Activated naive CD4-positive, alpha-beta T cell treated with anti-CD3 and anti-CD28 coated beads, Interleukin-2, amount 50 U/mL, for 72 hours (primary cell): Measurements from ENCODE around the gene HOXA4. TPM values are rescaled to one million over a fixed set of nuclear protein-coding genes. Genes with fewer than 3 reads are reported as not detected.

Experiments used
- ATAC-seq, 2 donors: fragments of 150-1000 bp; cut with Tn5 transposase; 2 replicates each; pipeline ENCODE4 v1.10.0; 2021; ENCODE audit warnings: mild to moderate bottlenecking in 2 of 2, moderate library complexity in 2 of 2
- DNase-seq, 2 donors: peaks; one replicate each; pipeline ENCODE4 v3.0.0; 2021 to 2022; ENCODE audit warnings: low spot score in 2 of 2
- H3K27ac Mint-ChIP-seq, 2 donors: one replicate each; pipeline ENCODE4 v1.8.0; 2022; ENCODE audit warnings: mild to moderate bottlenecking in 2 of 2, mixed read lengths in 2 of 2
- H3K36me3 Mint-ChIP-seq, 2 donors: one replicate each; pipeline ENCODE4 v1.8.0; 2022; ENCODE audit warnings: mixed read lengths in 2 of 2
- H3K9me3 Mint-ChIP-seq, 2 donors: one replicate each; pipeline ENCODE4 v1.8.0; 2022; ENCODE audit warnings: mixed read lengths in 2 of 2
- total RNA-seq, 2 donors: library from RNA; stranded (reverse); gene quantifications; one replicate each; pipeline ENCODE4 v1.2.3, GENCODE V29; 2022

The HOXA4 gene
- total RNA-seq, 2 donors from 2014 or later = 0.59 TPM; not detected in 1

- DNase-seq = no peak
- H3K36me3 Mint-ChIP-seq = peaks cover 0 to 12% of the 10 kb centered on the region in 2 donors
- no peak for ATAC-seq
- H3K9me3 Mint-ChIP-seq = no peaks in the 10 kb centered on the region
- H3K27ac Mint-ChIP-seq = no peak overlapping the region
Measured at GRCh38 chr7:27143950-27144780, 13.6 kb upstream of the HOXA4 start.

- ATAC-seq = peak; percentile 37 to 41
- Mint-ChIP-seq H3K27ac (no peak within 1 kb of the TSS), H3K36me3 (peaks cover 0 to 9% of the 10 kb centered on the region in 2 donors), H3K9me3 (no peaks in the 10 kb centered on the region)
- DNase-seq = no peak
Measured at GRCh38 chr7:27143023-27143949, 12.7 kb upstream of the HOXA4 start, which contains the start of gene HOXA5. Gene HOXA5, minus strand, starts transcription at chr7:27143681. Its CDS starts 74 bp downstream, at chr7:27143607.

GRCh38 chr7:27142580-27143022 lies 12.0 kb upstream of the HOXA4 start:
- Mint-ChIP-seq H3K36me3 (peaks cover 0 to 5% of the 10 kb centered on the region in 2 donors), H3K27ac (no peak overlapping the region), H3K9me3 (no peaks in the 10 kb centered on the region)
- DNase-seq = no peak
- ATAC-seq = no peak

- no peaks in the 10 kb centered on the region for H3K9me3 Mint-ChIP-seq
- H3K27ac Mint-ChIP-seq = no peak overlapping the region
- ATAC-seq = no peak
- peaks cover 0 to 5% of the 10 kb centered on the region in 2 donors for H3K36me3 Mint-ChIP-seq
- DNase-seq = no peak
Measured at GRCh38 chr7:27141923-27142579, 11.5 kb upstream of the HOXA4 start.

GRCh38 chr7:27141137-27141922 lies 10.8 kb upstream of the HOXA4 start:
- ATAC-seq = no peak
- peaks cover 0 to 1% of the 10 kb centered on the region in 2 donors for H3K36me3 Mint-ChIP-seq
- H3K9me3 Mint-ChIP-seq = no peaks in the 10 kb centered on the region
- H3K27ac Mint-ChIP-seq = no peak overlapping the region
- DNase-seq = no peak

- DNase-seq = no peak
- no peaks in the 10 kb centered on the region for H3K9me3 Mint-ChIP-seq
- no peaks in the 10 kb centered on the region for H3K36me3 Mint-ChIP-seq
- no peak for ATAC-seq
- no peak overlapping the region for H3K27ac Mint-ChIP-seq
Measured at GRCh38 chr7:27140126-27140857, 9.7 kb upstream of the HOXA4 start.

- no peaks in the 10 kb centered on the region for H3K36me3 Mint-ChIP-seq
- H3K27ac Mint-ChIP-seq = no peak overlapping the region
- H3K9me3 Mint-ChIP-seq = no peaks in the 10 kb centered on the region
- no peak for DNase-seq
- ATAC-seq = no peak
Measured at GRCh38 chr7:27139334-27140125, 9.0 kb upstream of the HOXA4 start.

GRCh38 chr7:27138985-27139333 lies 8.4 kb upstream of the HOXA4 start:
- Mint-ChIP-seq H3K9me3 (no peaks in the 10 kb centered on the region), H3K36me3 (no peaks in the 10 kb centered on the region), H3K27ac (no peak overlapping the region)
- ATAC-seq = no peak
- no peak for DNase-seq

- H3K27ac Mint-ChIP-seq = no peak overlapping the region
- ATAC-seq (no peak), DNase-seq (no peak)
- H3K36me3 Mint-ChIP-seq = no peaks in the 10 kb centered on the region
- no peaks in the 10 kb centered on the region for H3K9me3 Mint-ChIP-seq
Measured at GRCh38 chr7:27138472-27138871, 7.9 kb upstream of the HOXA4 start.

GRCh38 chr7:27137640-27138315 lies 7.2 kb upstream of the HOXA4 start:
- ATAC-seq (no peak), DNase-seq (no peak)
- no peaks in the 10 kb centered on the region for H3K9me3 Mint-ChIP-seq
- H3K27ac Mint-ChIP-seq = no peak overlapping the region
- no peaks in the 10 kb centered on the region for H3K36me3 Mint-ChIP-seq

GRCh38 chr7:27134392-27134791 lies 3.8 kb upstream of the HOXA4 start:
- ATAC-seq = peak; percentile 74 to 90
- Mint-ChIP-seq H3K36me3 (peaks cover 0 to 1% of the 10 kb centered on the region in 2 donors), H3K9me3 (no peaks in the 10 kb centered on the region), H3K27ac (no peak overlapping the region)
- no peak for DNase-seq

- ATAC-seq = peak in 1 of 2 donors; percentile 1
- H3K36me3 Mint-ChIP-seq = peaks cover 0 to 4% of the 10 kb centered on the region in 2 donors
- DNase-seq = no peak
- H3K27ac Mint-ChIP-seq = no peak overlapping the region
- no peaks in the 10 kb centered on the region for H3K9me3 Mint-ChIP-seq
Measured at GRCh38 chr7:27133409-27134231, 3.1 kb upstream of the HOXA4 start.

- DNase-seq = no peak
- H3K36me3 Mint-ChIP-seq = peaks cover 0 to 4% of the 10 kb centered on the region in 2 donors
- H3K9me3 Mint-ChIP-seq = no peaks in the 10 kb centered on the region
- no peak overlapping the region for H3K27ac Mint-ChIP-seq
- ATAC-seq = no peak
Measured at GRCh38 chr7:27132978-27133377, 2.4 kb upstream of the HOXA4 start.

GRCh38 chr7:27132214-27132613 lies 1.7 kb upstream of the HOXA4 start:
- no peaks in the 10 kb centered on the region for H3K9me3 Mint-ChIP-seq
- DNase-seq (no peak), ATAC-seq (no peak)
- H3K36me3 Mint-ChIP-seq = peaks cover 0 to 4% of the 10 kb centered on the region in 2 donors
- no peak overlapping the region for H3K27ac Mint-ChIP-seq
